ENCODE data around the gene C5orf58. TPM values are rescaled to one million over a fixed set of nuclear protein-coding genes. Genes with fewer than 3 reads are reported as not detected.

The C5orf58 gene
- total RNA-seq, 2 experiments from 2014 or later, result not detected

DNA sequence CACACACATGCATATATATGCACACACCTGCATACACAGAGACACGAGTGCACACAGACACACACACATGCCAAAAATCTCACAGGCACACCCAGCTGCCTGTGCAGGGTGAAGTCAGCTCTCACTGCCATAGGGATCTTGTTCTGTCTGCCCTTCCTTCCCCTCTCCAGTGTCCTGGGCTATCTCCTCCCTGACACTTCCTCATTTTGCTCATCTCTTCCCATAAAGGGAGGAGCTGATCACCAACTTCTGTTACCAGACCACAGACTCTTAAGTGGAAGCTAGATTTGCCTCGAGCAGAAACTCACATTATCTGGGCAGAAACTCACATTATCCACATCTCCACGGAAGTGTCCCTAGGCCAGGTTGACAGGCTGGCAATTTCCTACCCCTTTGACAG lies 36.1 kb downstream of the C5orf58 start:
- H3K9me3 ChIP-seq (ENCODE audit: control insufficient read depth in 1 of 2, insufficient read depth in 1 of 2, low read length in 2 of 2), result no peaks in the 10 kb centered on the region
- peak overlapping the region; percentile 83 for H3K4me3 Mint-ChIP-seq
- no peak for TF ChIP-seq CTCF (IDR thresholded peaks at IDR 0.05)
- H3K4me1 ChIP-seq (ENCODE audit: insufficient read depth, low read length), result peaks cover 92% of the 10 kb centered on the region
- ChIA-PET CTCF (interaction anchor here (0.8 to 4.6 kb wide), 8 partner anchors 17 to 78 kb away, joined by 3 to 32 read pairs (median 12); partner anchors contain the start of gene LCP2), POLR2A (interaction anchor here (0.8 to 6.9 kb wide), 8 partner anchors 11 to 70 kb away, joined by 3 to 112 read pairs (median 6); partner anchors contain the start of gene LCP2)
- H3K4me1 Mint-ChIP-seq (ENCODE audit: low read depth), result peaks cover 93% of the 10 kb centered on the region
- intact Hi-C loops (cut with DNase I, micrococcal nuclease), result loop anchor here (1.0 to 5.0 kb wide), 5 partner anchors 9 to 152 kb away; no protein-coding TSS in a partner anchor
- peak overlapping the region; percentile 77 to 82 for H3K27ac ChIP-seq (ENCODE audit: low read depth in 1 of 2, low read length in 2 of 2)
- H3K36me3 ChIP-seq (ENCODE audit: insufficient read depth, low read length), result peaks cover 95% of the 10 kb centered on the region
- peak overlapping the region; percentile 96 for H3K27ac Mint-ChIP-seq
- no peak overlapping the region for H3K4me3 ChIP-seq (ENCODE audit: low read length)
- no peaks in the 10 kb centered on the region for H3K9me3 Mint-ChIP-seq
- peaks cover 100% of the 10 kb centered on the region for H3K36me3 Mint-ChIP-seq (ENCODE audit: low read depth)
- peak in 1 of 14 experiments; percentile 50 for DNase-seq
- H3K27me3 Mint-ChIP-seq, result no peaks in the 10 kb centered on the region
- no peaks in the 10 kb centered on the region for H3K27me3 ChIP-seq (ENCODE audit: control insufficient read depth in 1 of 2, insufficient read depth in 2 of 2, low read length in 2 of 2)
- no peak for ATAC-seq (ENCODE audit: poor library complexity)

DNA sequence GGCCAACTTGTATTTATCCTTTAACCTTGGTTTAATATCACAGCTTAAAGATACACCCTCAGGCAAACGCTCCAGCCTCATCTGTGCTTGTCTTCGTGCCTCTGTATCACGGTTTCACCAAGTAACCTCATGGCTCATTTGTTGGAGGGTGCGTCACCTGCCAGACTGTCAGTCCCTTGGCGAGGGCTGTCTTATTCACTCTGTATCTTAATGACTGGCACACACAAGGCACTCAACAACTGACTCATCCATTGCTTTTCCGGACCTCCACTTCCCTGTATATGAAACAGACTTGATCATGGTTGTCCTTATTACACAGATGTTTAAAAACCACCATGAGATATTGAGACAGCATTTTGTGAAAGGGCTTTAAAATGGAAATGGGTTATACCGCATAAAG lies 36.8 kb downstream of the C5orf58 start:
- H3K9me3 Mint-ChIP-seq, result no peaks in the 10 kb centered on the region
- peak overlapping the region; percentile 96 for H3K27ac Mint-ChIP-seq
- intact Hi-C loops (cut with DNase I, micrococcal nuclease), result loop anchor here in 1 of 2 experiments (2.0 to 5.0 kb wide), 2 partner anchors 33 to 151 kb away; no protein-coding TSS in a partner anchor
- Histone ChIP-seq H3K27ac (ENCODE audit: low read depth in 1 of 2, low read length in 2 of 2) (peak overlapping the region; percentile 77 to 82), H3K36me3 (ENCODE audit: insufficient read depth, low read length) (peaks cover 95% of the 10 kb centered on the region), H3K9me3 (ENCODE audit: control insufficient read depth in 1 of 2, insufficient read depth in 1 of 2, low read length in 2 of 2) (no peaks in the 10 kb centered on the region), H3K4me1 (ENCODE audit: insufficient read depth, low read length) (peaks cover 92% of the 10 kb centered on the region), H3K27me3 (ENCODE audit: control insufficient read depth in 1 of 2, insufficient read depth in 2 of 2, low read length in 2 of 2) (no peaks in the 10 kb centered on the region), H3K4me3 (ENCODE audit: low read length) (no peak overlapping the region)
- peaks cover 100% of the 10 kb centered on the region for H3K36me3 Mint-ChIP-seq (ENCODE audit: low read depth)
- peak; percentile 14 for ATAC-seq (ENCODE audit: poor library complexity)
- no peak for TF ChIP-seq CTCF (IDR thresholded peaks at IDR 0.05)
- peak in 8 of 14 experiments; percentile 21 to 82 (median 46) for DNase-seq
- ChIA-PET POLR2A (interaction anchor here (1.4 to 6.9 kb wide), 5 partner anchors 10 to 69 kb away, joined by 3 to 112 read pairs (median 66); partner anchors contain the start of gene LCP2), CTCF (interaction anchor here (0.8 to 4.6 kb wide), 6 partner anchors 24 to 70 kb away, joined by 3 to 32 read pairs (median 20); partner anchors contain the start of gene LCP2)
- peak overlapping the region; percentile 83 for H3K4me3 Mint-ChIP-seq
- peaks cover 93% of the 10 kb centered on the region for H3K4me1 Mint-ChIP-seq (ENCODE audit: low read depth)
- no peaks in the 10 kb centered on the region for H3K27me3 Mint-ChIP-seq

GRCh38 chr5:170270293-170271069 lies 37.7 kb downstream of the C5orf58 start:
- H3K4me1 ChIP-seq (ENCODE audit: insufficient read depth, low read length), result peaks cover 96% of the 10 kb centered on the region
- Mint-ChIP-seq H3K27me3 (no peaks in the 10 kb centered on the region), H3K9me3 (no peaks in the 10 kb centered on the region), H3K27ac (peak overlapping the region; percentile 96), H3K4me3 (no peak overlapping the region), H3K4me1 (ENCODE audit: low read depth) (peaks cover 98% of the 10 kb centered on the region), H3K36me3 (ENCODE audit: low read depth) (peaks cover 100% of the 10 kb centered on the region)
- H3K36me3 ChIP-seq (ENCODE audit: insufficient read depth, low read length), result peaks cover 95% of the 10 kb centered on the region
- ATAC-seq (ENCODE audit: poor library complexity) (no peak), DNase-seq (peak in 2 of 14 experiments; percentile 56 to 70)
- TF ChIP-seq CTCF (IDR thresholded peaks at IDR 0.05), result no peak
- H3K9me3 ChIP-seq (ENCODE audit: control insufficient read depth in 1 of 2, insufficient read depth in 1 of 2, low read length in 2 of 2), result no peaks in the 10 kb centered on the region
- no peak overlapping the region for H3K4me3 ChIP-seq (ENCODE audit: low read length)
- intact Hi-C loops (cut with DNase I, micrococcal nuclease), result no loop called here
- ChIA-PET CTCF (no interaction called here), POLR2A (interaction anchor here (1.0 to 10.5 kb wide), 5 partner anchors 9 to 62 kb away, joined by 4 to 426 read pairs (median 57); partner anchors contain the start of gene LCP2)
- H3K27me3 ChIP-seq (ENCODE audit: control insufficient read depth in 1 of 2, insufficient read depth in 2 of 2, low read length in 2 of 2), result no peaks in the 10 kb centered on the region
- H3K27ac ChIP-seq (ENCODE audit: low read depth in 1 of 2, low read length in 2 of 2), result peak overlapping the region; percentile 47 to 82

Measured in CD4-positive, alpha-beta T cell (primary cell).